AG09309 (cell line): Measurements from ENCODE around the gene SLC6A19.

Experiments used
- DNase-seq: peaks from one replicate; pipeline ENCODE4 v3.0.0-alpha.2; 2010; ENCODE audit warnings: low read depth
- H3K4me3 ChIP-seq: 2 replicates; pipeline ENCODE4 v1.5.1; 2011; ENCODE audit warnings: mild to moderate bottlenecking, low read depth, low read length, moderate library complexity; ENCODE audit not compliant: control insufficient read depth
- TF ChIP-seq, protein P1 (sequence below): IDR thresholded peaks from 2 replicates; pipeline ENCODE4 v1.5.1; 2011; ENCODE audit warnings: mild to moderate bottlenecking, low read depth, low read length, inconsistent platforms; ENCODE audit not compliant: insufficient read depth, control insufficient read depth; ENCODE audit errors: missing control alignments

SLC6A19 gene

DNA sequence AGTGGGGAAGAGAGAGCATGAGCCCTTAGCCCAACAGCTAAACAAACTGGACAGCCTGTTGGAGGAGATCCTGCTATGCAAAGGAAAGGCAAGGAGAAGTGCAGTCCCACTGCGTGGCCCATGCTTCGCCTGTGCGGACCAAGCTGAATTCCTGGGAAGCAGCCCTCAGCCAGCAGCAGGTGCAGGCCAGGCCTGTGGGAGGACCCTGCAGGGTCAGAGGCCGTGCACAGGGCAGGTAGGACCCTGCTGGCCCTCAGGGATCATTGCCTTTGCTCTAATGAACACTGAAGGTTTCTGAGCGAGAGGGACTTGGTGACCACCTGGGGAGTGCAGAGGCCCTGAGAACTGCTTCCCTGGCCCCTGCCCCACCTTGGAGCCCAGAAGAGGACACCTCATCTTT lies 6.0 kb upstream of the SLC6A19 start:
- TF ChIP-seq, protein P1, sequence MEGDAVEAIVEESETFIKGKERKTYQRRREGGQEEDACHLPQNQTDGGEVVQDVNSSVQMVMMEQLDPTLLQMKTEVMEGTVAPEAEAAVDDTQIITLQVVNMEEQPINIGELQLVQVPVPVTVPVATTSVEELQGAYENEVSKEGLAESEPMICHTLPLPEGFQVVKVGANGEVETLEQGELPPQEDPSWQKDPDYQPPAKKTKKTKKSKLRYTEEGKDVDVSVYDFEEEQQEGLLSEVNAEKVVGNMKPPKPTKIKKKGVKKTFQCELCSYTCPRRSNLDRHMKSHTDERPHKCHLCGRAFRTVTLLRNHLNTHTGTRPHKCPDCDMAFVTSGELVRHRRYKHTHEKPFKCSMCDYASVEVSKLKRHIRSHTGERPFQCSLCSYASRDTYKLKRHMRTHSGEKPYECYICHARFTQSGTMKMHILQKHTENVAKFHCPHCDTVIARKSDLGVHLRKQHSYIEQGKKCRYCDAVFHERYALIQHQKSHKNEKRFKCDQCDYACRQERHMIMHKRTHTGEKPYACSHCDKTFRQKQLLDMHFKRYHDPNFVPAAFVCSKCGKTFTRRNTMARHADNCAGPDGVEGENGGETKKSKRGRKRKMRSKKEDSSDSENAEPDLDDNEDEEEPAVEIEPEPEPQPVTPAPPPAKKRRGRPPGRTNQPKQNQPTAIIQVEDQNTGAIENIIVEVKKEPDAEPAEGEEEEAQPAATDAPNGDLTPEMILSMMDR, result no peak
- no peak overlapping the region for H3K4me3 ChIP-seq
- DNase-seq, result no peak

DNA sequence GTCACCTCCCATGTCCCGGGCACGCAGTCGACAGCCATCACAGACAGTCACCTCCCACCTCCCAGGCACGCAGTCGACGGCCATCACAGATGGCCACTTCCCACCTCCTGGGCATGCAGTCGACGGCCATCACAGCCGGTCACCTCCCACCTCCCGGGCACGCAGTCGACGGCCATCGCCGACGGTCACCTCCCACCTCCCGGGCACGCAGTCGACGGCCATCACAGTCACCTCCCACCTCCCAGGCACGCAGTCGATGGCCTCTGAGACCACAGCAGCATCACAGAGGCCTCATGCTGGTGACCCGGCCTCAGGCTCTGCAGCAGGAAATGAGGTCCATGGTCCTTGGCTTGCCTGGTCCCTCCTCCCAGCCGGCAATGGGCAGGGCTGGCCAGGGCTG lies 5.5 kb upstream of the SLC6A19 start:
- no peak overlapping the region for H3K4me3 ChIP-seq
- DNase-seq, result no peak
- TF ChIP-seq, protein P1, result no peak

GRCh38 chr5:1196562-1196961 lies 4.8 kb upstream of the SLC6A19 start:
- no peak for DNase-seq
- H3K4me3 ChIP-seq, result no peak overlapping the region
- TF ChIP-seq, protein P1, result no peak

GRCh38 chr5:1197876-1198666 lies 3.3 kb upstream of the SLC6A19 start:
- DNase-seq, result no peak
- no peak overlapping the region for H3K4me3 ChIP-seq
- TF ChIP-seq, protein P1, result no peak

DNA sequence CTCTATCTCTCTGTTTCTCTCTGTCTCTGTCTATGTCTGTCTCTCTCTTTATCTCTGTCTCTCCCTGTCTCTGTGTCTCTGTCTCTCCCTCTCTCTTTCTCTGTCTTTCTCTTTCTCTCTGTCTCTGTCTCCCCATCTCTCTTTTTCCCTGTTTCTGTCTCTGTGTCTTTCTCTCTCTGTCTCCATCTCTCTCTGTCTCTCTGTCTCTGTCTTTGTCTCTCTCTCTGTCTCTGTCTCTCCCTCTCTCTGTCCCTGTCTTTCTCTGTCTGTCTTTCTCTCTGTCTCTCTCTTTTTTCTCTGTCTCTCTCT lies 2.1 kb upstream of the SLC6A19 start:
- no peak overlapping the region for H3K4me3 ChIP-seq
- no peak for DNase-seq
- TF ChIP-seq, protein P1, result no peak

GRCh38 chr5:1199649-1200494 lies 1.5 kb upstream of the SLC6A19 start:
- TF ChIP-seq, protein P1, result no peak
- no peak for DNase-seq
- H3K4me3 ChIP-seq, result no peak overlapping the region
